GM23338 (cell line): ENCODE measurements around the gene TUBA4B. TPM values are rescaled to one million over a fixed set of nuclear protein-coding genes. Genes with fewer than 3 reads are reported as not detected.

Experiments
- ATAC-seq: fragments of 200-7000 bp; cut with Tn5 transposase; 3 replicates; pipeline ENCODE4 v1.9.1; 2020
- DNase-seq: peaks from one replicate; pipeline ENCODE4 v3.0.0-alpha.2; 2015; ENCODE audit warnings: low spot score
- H2AFZ ChIP-seq: fragments of 200-600 bp; sonication (generic); 2 replicates; pipeline ENCODE4 v1.8.0; 2016; ENCODE audit warnings: antibody characterized with exemption, mild to moderate bottlenecking, moderate library complexity
- H3F3A ChIP-seq: fragments of 200-600 bp; sonication (generic); replicated peaks from 2 replicates; pipeline ENCODE4 v1.8.0; 2017; ENCODE audit warnings: antibody characterized with exemption, mixed run types, low read depth
- H3K27ac ChIP-seq: fragments of 200-600 bp; sonication (generic); 2 replicates; pipeline ENCODE4 v1.6.1; 2016; ENCODE audit warnings: low read depth
- H3K27me3 ChIP-seq: fragments of 200-600 bp; sonication (generic); 2 replicates; pipeline ENCODE4 v1.8.0; 2016; ENCODE audit warnings: mild to moderate bottlenecking, mixed run types, moderate library complexity; ENCODE audit not compliant: insufficient read depth
- H3K36me3 ChIP-seq: fragments of 200-600 bp; sonication (generic); 2 replicates; pipeline ENCODE4 v1.8.0; 2016; ENCODE audit warnings: mild to moderate bottlenecking; ENCODE audit not compliant: insufficient read depth
- H3K4me1 ChIP-seq: fragments of 200-600 bp; sonication (generic); 2 replicates; pipeline ENCODE4 v1.8.0; 2016; ENCODE audit warnings: mild to moderate bottlenecking, moderate library complexity; ENCODE audit not compliant: insufficient read depth
- H3K4me2 ChIP-seq: fragments of 200-600 bp; sonication (generic); 2 replicates; pipeline ENCODE4 v1.7.1; 2017; ENCODE audit warnings: mixed run types
- H3K4me3 ChIP-seq: fragments of 200-600 bp; sonication (generic); 2 replicates; pipeline ENCODE4 v1.6.1; 2016; ENCODE audit warnings: mixed run types
- H3K79me2 ChIP-seq: fragments of 200-600 bp; sonication (generic); replicated peaks from 2 replicates; pipeline ENCODE4 v1.8.0; 2017; ENCODE audit warnings: mild to moderate bottlenecking; ENCODE audit not compliant: insufficient read depth
- H3K9me2 ChIP-seq: fragments of 200-600 bp; sonication (generic); 2 replicates; pipeline ENCODE4 v1.8.0; 2017; ENCODE audit not compliant: insufficient read depth
- H4K20me1 ChIP-seq: fragments of 200-600 bp; sonication (generic); replicated peaks from 2 replicates; pipeline ENCODE4 v1.8.0; 2017; ENCODE audit warnings: mild to moderate bottlenecking; ENCODE audit not compliant: insufficient read depth
- H3K27ac Mint-ChIP-seq: 2 replicates; pipeline ENCODE4 v1.8.0; 2020; ENCODE audit warnings: inconsistent platforms, mild to moderate bottlenecking, moderate library complexity, mixed read lengths
- H3K27me3 Mint-ChIP-seq: 3 replicates; pipeline ENCODE4 v1.8.0; 2022; ENCODE audit warnings: low read depth, mild to moderate bottlenecking, moderate library complexity, mixed read lengths, inconsistent platforms; ENCODE audit not compliant: insufficient read depth, poor library complexity
- H3K36me3 Mint-ChIP-seq: 3 replicates; pipeline ENCODE4 v1.8.0; 2021; ENCODE audit warnings: low read depth, mild to moderate bottlenecking, inconsistent platforms, moderate library complexity, mixed read lengths
- H3K4me1 Mint-ChIP-seq: 3 replicates; pipeline ENCODE4 v1.8.0; 2020; ENCODE audit warnings: mild to moderate bottlenecking, inconsistent platforms, mixed read lengths
- H3K4me3 Mint-ChIP-seq: 3 replicates; pipeline ENCODE4 v1.8.0; 2021; ENCODE audit warnings: moderate library complexity, mild to moderate bottlenecking, inconsistent platforms, mixed read lengths
- H3K9me3 Mint-ChIP-seq: 3 replicates; pipeline ENCODE4 v1.8.0; 2020; ENCODE audit warnings: moderate library complexity, mild to moderate bottlenecking, inconsistent platforms, mixed read lengths
- POLR2AphosphoS5 ChIP-seq: IDR thresholded peaks from 2 replicates; pipeline ENCODE4 v1.6.1; 2016; ENCODE audit warnings: antibody characterized with exemption, low read depth
- REST ChIP-seq: IDR thresholded peaks from one replicate; pipeline ENCODE4 v1.6.1; 2018; ENCODE audit warnings: antibody characterized with exemption; ENCODE audit not compliant: unreplicated experiment
- STAT1 ChIP-seq: IDR thresholded peaks from one replicate; pipeline ENCODE4 v1.6.1; 2016; ENCODE audit warnings: antibody characterized with exemption; ENCODE audit not compliant: unreplicated experiment
- ZNF114 ChIP-seq: fragments of 250-450 bp; sonication (Bioruptor Pico); IDR thresholded peaks from 2 replicates; pipeline ENCODE4 v1.5.0; 2020; ENCODE audit warnings: mild to moderate bottlenecking, moderate library complexity
- ZNF331 ChIP-seq: fragments of 250-450 bp; sonication (Bioruptor Pico); IDR thresholded peaks from 2 replicates; pipeline ENCODE4 v1.5.0; 2020; ENCODE audit warnings: low read depth, mild to moderate bottlenecking, moderate library complexity
- polyA plus RNA-seq: library from polyadenylated mRNA; unstranded; fragments of >200 nt; fragmentation: Nextera tagmentation; extraction: Ambion mirVana; gene quantifications from 2 replicates; pipeline ENCODE4 v1.2.1, GENCODE V29; 2016
- total RNA-seq: library from RNA; depleted of rRNA; stranded (reverse); fragments of >200 nt; shearing (Covaris generic); gene quantifications from 2 replicates; pipeline ENCODE4 v1.2.3, GENCODE V29; 2014
- TF ChIP-seq, protein P1 (sequence below): fragments of 250-450 bp; sonication (Bioruptor Pico); IDR thresholded peaks from 2 replicates; pipeline ENCODE4 v1.5.0; 2020; ENCODE audit warnings: mild to moderate bottlenecking, moderate library complexity
- TF ChIP-seq, protein P2 (sequence below): IDR thresholded peaks from 2 replicates; pipeline ENCODE4 v1.6.1; 2016; ENCODE audit warnings: antibody characterized with exemption

Gene TUBA4B
- total and polyA plus RNA-seq, 2 experiments from 2014 or later: 0.14 TPM; not detected in 1

- TF ChIP-seq, protein P1, sequence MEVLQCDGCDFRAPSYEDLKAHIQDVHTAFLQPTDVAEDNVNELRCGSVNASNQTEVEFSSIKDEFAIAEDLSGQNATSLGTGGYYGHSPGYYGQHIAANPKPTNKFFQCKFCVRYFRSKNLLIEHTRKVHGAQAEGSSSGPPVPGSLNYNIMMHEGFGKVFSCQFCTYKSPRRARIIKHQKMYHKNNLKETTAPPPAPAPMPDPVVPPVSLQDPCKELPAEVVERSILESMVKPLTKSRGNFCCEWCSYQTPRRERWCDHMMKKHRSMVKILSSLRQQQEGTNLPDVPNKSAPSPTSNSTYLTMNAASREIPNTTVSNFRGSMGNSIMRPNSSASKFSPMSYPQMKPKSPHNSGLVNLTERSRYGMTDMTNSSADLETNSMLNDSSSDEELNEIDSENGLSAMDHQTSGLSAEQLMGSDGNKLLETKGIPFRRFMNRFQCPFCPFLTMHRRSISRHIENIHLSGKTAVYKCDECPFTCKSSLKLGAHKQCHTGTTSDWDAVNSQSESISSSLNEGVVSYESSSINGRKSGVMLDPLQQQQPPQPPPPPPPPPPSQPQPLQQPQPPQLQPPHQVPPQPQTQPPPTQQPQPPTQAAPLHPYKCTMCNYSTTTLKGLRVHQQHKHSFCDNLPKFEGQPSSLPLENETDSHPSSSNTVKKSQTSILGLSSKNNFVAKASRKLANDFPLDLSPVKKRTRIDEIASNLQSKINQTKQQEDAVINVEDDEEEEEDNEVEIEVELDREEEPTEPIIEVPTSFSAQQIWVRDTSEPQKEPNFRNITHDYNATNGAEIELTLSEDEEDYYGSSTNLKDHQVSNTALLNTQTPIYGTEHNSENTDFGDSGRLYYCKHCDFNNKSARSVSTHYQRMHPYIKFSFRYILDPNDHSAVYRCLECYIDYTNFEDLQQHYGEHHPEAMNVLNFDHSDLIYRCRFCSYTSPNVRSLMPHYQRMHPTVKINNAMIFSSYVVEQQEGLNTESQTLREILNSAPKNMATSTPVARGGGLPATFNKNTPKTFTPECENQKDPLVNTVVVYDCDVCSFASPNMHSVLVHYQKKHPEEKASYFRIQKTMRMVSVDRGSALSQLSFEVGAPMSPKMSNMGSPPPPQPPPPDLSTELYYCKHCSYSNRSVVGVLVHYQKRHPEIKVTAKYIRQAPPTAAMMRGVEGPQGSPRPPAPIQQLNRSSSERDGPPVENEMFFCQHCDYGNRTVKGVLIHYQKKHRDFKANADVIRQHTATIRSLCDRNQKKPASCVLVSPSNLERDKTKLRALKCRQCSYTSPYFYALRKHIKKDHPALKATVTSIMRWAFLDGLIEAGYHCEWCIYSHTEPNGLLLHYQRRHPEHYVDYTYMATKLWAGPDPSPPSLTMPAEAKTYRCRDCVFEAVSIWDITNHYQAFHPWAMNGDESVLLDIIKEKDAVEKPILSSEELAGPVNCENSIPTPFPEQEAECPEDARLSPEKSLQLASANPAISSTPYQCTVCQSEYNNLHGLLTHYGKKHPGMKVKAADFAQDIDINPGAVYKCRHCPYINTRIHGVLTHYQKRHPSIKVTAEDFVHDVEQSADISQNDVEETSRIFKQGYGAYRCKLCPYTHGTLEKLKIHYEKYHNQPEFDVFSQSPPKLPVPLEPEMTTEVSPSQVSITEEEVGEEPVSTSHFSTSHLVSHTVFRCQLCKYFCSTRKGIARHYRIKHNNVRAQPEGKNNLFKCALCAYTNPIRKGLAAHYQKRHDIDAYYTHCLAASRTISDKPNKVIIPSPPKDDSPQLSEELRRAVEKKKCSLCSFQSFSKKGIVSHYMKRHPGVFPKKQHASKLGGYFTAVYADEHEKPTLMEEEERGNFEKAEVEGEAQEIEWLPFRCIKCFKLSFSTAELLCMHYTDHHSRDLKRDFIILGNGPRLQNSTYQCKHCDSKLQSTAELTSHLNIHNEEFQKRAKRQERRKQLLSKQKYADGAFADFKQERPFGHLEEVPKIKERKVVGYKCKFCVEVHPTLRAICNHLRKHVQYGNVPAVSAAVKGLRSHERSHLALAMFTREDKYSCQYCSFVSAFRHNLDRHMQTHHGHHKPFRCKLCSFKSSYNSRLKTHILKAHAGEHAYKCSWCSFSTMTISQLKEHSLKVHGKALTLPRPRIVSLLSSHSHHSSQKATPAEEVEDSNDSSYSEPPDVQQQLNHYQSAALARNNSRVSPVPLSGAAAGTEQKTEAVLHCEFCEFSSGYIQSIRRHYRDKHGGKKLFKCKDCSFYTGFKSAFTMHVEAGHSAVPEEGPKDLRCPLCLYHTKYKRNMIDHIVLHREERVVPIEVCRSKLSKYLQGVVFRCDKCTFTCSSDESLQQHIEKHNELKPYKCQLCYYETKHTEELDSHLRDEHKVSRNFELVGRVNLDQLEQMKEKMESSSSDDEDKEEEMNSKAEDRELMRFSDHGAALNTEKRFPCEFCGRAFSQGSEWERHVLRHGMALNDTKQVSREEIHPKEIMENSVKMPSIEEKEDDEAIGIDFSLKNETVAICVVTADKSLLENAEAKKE (CRISPR knock-in tag): no peak
- TF ChIP-seq ZNF331 (CRISPR knock-in tag): no peak
These were observed 36.5 kb upstream of the TUBA4B start (continued) for GRCh38 chr2:219216535-219216915.

DNA sequence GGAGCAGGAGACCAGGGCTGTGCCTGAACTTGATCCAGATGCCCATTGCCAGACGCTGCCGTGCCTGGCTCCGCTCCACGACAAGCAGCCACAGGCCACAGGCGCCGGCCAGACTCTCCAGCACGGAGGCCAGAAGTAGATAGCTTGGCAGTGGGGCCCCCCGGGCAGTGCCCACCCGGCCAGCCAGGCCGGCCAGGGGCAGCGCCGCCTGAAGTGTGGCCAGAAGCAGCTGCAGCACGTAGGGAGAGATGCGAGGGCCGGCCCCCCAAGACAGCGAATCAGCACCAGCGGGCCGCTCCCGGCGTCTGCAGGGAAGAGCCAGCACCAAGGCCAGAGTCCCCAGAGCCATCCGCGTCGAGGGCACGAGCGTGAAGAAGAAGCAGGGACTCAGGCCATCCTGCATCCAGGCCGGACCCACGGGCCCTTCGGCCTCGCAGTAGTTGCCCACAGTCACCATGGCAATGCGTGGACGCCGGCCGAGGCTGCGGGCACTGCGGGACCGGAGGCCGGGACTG lies 34.8 kb upstream of the TUBA4B start:
- peaks cover 42% of the 10 kb centered on the region for H3K36me3 Mint-ChIP-seq
- Histone ChIP-seq H3K27ac (no peak overlapping the region), H3K4me3 (peak overlapping the region; percentile 81), H4K20me1 (no peaks in the 10 kb centered on the region; the same call in 1 of the 2 replicates), H3K4me2 (peak overlapping the region; percentile 90), H3K79me2 (no peaks in the 10 kb centered on the region), H3K36me3 (peaks cover 5% of the 10 kb centered on the region; the same call in 1 of the 2 replicates), H3F3A (peaks cover 9% of the 10 kb centered on the region; the same call in 1 of the 2 replicates), H3K4me1 (peaks cover 17% of the 10 kb centered on the region), H3K9me2 (no peaks in the 10 kb centered on the region), H2AFZ (peak overlapping the region; percentile 81; the same call in 1 of the 2 replicates), H3K27me3 (no peaks in the 10 kb centered on the region)
- DNase-seq (peak; percentile 85), ATAC-seq (peak; percentile 81)
- peaks cover 21% of the 10 kb centered on the region for H3K4me1 Mint-ChIP-seq
- H3K9me3 Mint-ChIP-seq: no peaks in the 10 kb centered on the region
- peaks cover 15% of the 10 kb centered on the region for H3K27me3 Mint-ChIP-seq
- peak overlapping the region; percentile 90 for H3K4me3 Mint-ChIP-seq
- TF ChIP-seq REST: peak; percentile 71
- no peak for TF ChIP-seq STAT1
- TF ChIP-seq ZNF114 (CRISPR knock-in tag): no peak
- TF ChIP-seq, protein P2, sequence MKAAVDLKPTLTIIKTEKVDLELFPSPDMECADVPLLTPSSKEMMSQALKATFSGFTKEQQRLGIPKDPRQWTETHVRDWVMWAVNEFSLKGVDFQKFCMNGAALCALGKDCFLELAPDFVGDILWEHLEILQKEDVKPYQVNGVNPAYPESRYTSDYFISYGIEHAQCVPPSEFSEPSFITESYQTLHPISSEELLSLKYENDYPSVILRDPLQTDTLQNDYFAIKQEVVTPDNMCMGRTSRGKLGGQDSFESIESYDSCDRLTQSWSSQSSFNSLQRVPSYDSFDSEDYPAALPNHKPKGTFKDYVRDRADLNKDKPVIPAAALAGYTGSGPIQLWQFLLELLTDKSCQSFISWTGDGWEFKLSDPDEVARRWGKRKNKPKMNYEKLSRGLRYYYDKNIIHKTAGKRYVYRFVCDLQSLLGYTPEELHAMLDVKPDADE: no peak
- no peak for TF ChIP-seq POLR2AphosphoS5
- peak overlapping the region; percentile 95 for H3K27ac Mint-ChIP-seq
